Ureter (tissue), 1 donor: ENCODE data around the gene DENND6A. TPM values are rescaled to one million over a fixed set of nuclear protein-coding genes. Genes with fewer than 3 reads are reported as not detected.

Experiments
- DNase-seq: peaks from one replicate; pipeline ENCODE4 v3.0.0-alpha.2; 2020; ENCODE audit warnings: low spot score
- total RNA-seq: library from RNA; stranded (reverse); gene quantifications from one replicate; pipeline ENCODE4 v1.2.4, GENCODE V29; 2023
- donor health status: DM: yes; HTN: yes; CAD: no.

DENND6A gene
- total RNA-seq, 1 donor from 2014 or later: 50.9 TPM

GRCh38 chr3:57575966-57576626 lies 116.8 kb downstream of the DENND6A start:
- no peak for DNase-seq

Other genes with a start within 250 kb of the DENND6A start
- 0.70 TPM for gene DNAH12, start 148.7 kb downstream of the DENND6A start, total RNA-seq
- gene PDE12, start 136.8 kb downstream of the DENND6A start, total RNA-seq: 28.6 TPM
- 130 TPM for gene ARF4, start 95.7 kb downstream of the DENND6A start, total RNA-seq
- 159 TPM for gene SLMAP, start 63.2 kb upstream of the DENND6A start, total RNA-seq